ENCODE data around the gene TTLL11.
"Not testable (repeated sequence)": the region's sequence is repeated elsewhere in the genome, so short reads cannot be mapped to it uniquely, and the experiment has no call there.

The TTLL11 gene

DNA sequence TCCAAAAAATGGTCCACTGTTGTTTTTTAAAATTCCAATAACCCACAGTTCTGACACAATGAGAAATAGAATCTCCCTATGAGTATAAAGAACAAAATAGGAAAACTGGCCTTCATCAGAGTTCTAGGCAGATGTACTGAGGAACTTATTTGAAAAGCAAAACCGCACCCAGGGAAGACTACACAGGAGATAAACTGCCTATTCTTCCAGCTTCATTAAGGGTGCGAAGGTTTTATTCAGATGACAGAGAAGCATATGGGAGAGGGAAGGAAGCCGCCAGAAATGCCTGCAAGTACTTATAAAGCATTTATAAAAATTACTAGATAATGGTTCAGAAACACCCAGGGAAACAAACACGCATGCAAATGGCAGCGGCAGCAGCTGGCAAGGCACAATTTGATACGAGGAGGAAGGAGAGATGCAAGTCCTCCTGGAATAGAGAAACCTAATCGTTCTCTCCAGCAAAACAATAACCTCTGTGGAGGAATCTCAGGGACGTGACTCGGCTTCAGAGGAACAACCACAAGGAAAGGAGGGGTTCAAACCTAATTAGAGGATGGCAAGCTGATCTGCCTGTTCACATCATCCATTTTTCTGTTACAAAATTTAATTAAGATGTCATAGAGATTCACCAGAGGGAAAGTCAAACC lies 9.0 kb downstream of the TTLL11 start:
- no peak for DNase-seq (ENCODE audit: low spot score)

DNA sequence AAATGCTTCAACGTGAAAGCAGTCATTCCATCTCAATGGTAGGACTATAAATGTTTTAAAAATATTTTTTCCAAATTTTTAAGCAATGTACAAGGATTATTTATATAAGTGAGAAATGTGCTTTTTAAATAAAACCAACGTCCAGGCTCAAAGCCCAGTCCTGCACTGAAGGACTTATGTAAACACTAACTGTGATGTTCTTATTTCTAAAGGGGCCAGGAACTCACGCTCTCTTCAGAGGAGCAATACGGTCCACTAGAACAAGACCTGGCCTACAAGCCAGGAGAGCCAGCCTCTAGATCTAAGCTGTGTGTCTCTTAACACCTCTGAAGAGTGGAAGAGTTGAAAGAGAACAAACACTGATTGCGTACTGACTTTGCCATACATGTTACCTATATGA lies 12.1 kb downstream of the TTLL11 start:
- no peak for DNase-seq (ENCODE audit: low spot score)

DNA sequence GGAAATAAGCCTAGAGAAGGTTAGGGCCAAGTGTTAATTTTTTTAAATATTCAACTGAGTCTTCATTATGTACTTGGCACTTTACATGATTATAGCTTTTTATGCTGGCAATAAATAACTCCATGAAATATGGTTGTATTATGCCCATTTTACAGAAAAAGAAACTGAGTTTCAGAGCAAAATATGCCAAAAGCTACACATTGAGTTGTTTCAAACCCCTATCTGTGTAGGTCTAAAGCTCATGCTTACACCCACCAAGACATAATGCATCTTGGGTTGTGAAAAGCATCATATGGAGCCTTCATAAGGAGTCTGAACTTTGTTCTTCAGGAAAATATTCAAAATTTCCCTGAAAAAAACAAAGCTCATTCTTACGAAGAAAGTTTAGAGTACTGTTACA lies 14.6 kb downstream of the TTLL11 start:
- DNase-seq (ENCODE audit: low spot score), result no peak

- no peak for DNase-seq (ENCODE audit: low spot score)
Measured at GRCh38 chr9:122076773-122077172, 16.3 kb downstream of the TTLL11 start.

- no peak for DNase-seq (ENCODE audit: low spot score)
Measured at GRCh38 chr9:122076117-122076516, 17.0 kb downstream of the TTLL11 start.

GRCh38 chr9:122075135-122076030 lies 17.7 kb downstream of the TTLL11 start:
- DNase-seq (ENCODE audit: low spot score), result no peak

- no peak for DNase-seq (ENCODE audit: low spot score)
Measured at GRCh38 chr9:122071715-122072114, 21.4 kb downstream of the TTLL11 start.

DNA sequence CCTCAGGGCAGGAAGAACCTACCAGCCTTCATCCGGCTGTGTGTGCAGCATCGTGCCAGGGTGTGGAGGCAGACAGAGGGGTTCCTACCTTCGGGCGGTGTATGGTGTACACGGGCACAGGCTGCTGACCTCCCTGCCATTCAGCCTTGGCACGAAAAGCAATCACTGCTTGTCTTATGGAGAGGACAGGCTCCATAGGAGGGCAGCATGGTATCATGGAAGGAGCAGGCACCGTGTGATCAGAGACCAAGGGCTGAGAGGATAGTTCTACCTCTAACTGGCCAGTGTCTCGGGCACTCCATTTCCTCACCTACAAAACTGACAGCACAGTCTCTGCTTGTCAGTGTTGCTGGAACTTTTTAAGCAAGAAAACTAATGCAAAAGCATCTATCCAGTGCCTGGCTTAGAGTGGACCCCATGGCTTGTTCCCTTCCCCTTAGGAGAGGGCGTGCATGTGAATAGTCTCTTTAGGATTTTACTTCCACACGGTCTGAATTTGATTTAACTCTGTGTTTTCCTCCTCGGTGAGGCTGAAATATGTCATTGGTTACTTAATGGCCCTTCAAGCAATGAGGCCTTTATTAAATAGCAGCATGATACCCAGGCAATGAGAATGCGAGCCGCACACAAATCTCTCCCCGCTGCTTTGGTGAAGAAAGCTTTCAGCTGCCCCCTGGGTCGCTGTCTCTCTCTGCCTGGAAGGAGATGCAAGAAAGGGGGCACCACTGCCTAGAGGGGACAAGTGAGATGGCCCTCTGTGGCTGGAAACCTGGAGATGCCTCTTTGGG lies 22.2 kb downstream of the TTLL11 start:
- no peak for DNase-seq (ENCODE audit: low spot score)

GRCh38 chr9:122066680-122067079 lies 26.4 kb downstream of the TTLL11 start:
- not testable (repeated sequence) for DNase-seq (ENCODE audit: low spot score)

GRCh38 chr9:122065923-122066629 lies 27.0 kb downstream of the TTLL11 start:
- no peak for DNase-seq (ENCODE audit: low spot score)

- DNase-seq (ENCODE audit: low spot score), result no peak
Measured at GRCh38 chr9:122060481-122060880, 32.6 kb downstream of the TTLL11 start.

DNA sequence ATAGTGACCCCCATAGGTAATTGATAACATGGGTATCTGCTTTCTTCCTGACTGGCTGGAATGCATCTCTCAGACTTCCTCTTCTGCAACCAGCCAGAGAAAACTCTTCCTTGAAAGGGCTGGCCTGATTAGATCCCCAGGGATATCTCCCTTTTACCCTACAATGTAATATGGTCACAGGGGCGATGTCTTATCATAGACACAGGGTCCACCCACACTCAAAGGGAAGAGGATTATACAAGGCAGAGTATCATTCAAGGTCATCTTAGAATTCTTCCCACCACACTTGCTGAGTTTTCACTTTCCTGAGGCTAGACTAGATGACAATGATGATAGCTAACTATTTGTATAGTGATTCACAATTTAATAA lies 33.2 kb downstream of the TTLL11 start:
- DNase-seq (ENCODE audit: low spot score), result no peak

DNA sequence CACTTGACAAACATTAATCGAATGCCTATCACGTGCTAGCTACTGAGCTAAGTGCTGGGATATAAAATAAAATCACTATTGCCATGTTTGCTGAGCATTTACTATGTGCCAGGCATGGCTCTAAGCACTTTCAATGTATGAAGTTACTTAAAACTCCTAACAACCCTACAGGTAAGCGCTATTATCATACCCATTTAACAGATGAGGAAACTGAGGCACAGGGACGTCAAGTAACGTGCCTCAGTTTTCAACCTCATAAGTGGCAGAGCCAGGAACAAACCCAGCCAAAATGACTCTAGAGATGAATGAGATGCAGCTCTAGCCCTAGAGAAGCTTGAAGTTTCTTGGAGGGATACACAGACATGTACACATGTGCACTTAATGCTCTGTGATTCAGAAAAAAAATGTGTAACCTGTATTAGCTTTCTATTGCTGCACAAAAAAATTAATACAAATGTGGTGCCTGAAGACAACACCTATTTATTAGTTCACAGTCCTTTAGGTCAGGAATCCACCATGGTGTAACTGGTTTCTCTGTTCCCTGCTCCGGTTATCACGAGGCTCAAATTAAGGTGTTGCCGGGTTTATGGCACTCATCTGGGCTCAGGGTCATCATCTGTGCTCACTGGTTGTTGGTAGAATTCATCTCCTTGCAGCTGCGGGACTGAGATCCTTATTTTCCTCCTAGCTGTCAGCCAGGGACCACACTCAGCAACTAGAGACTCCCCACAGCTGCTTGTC lies 33.7 kb downstream of the TTLL11 start:
- DNase-seq (ENCODE audit: low spot score), result no peak

DNA sequence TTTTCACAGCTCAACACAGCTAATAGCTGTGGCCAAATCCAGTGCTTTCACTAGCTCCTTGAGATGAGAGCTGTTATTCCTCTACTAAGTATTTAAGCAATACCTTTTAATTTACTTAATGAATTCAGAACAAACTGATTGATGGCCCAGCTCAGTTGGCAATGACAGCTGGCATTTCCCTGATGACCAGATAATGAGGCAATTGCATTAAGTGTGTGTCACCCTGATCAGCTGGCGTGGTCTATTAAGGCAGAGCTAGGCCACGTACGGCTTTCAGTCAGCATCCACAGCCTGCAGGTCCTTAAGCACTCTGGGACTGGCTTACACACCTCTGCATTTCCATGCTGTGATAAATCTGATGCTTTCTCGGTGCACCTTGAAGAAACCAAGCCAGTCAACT lies 34.4 kb downstream of the TTLL11 start:
- no peak for DNase-seq (ENCODE audit: low spot score)

DNA sequence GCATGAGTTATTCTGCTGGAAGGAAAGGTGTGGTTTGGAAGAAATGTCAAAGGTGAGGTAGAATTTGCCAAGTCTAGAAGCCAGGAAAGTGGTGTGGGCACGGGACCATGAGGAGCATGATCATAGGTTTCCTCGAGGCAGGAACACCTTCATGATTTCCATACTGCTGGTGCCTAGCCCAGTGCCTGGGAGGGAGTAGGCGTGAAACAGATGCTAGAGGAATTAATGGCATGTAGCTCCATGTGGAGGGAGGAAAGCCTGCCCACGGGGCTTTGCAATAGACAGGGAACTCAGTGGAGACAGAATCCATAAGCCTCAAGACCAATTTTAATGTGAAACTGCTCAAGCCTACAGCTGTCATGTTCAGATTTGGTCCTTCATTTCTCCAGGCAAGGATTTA lies 35.1 kb downstream of the TTLL11 start:
- no peak for DNase-seq (ENCODE audit: low spot score)

- no peak for DNase-seq (ENCODE audit: low spot score)
Measured at GRCh38 chr9:122057211-122057610, 35.9 kb downstream of the TTLL11 start.

GRCh38 chr9:122056484-122056883 lies 36.6 kb downstream of the TTLL11 start:
- DNase-seq (ENCODE audit: low spot score), result peak; percentile 79

GRCh38 chr9:122055701-122056100 lies 37.4 kb downstream of the TTLL11 start:
- DNase-seq (ENCODE audit: low spot score), result no peak

- DNase-seq (ENCODE audit: low spot score), result no peak
Measured at GRCh38 chr9:122053567-122054350, 39.3 kb downstream of the TTLL11 start.

DNA sequence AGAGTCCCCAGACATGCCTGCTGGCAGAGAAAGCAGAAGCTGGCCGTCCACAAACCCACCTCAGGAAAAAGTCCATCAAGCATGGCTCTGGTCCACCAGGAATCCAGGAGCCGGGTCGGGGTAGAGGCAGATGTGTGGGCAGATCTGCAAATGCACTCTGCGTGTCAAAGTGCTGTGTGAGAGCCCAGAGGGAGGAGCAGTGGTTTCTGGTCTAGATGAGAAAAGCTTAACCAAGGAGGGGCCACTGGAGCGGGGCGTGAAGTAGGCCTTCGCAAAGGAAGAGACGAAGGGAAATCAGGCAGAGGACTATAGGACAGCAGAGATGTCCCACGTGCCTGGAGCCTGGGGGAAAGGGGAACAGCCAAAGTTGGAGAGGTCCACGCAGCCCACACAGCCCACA lies 40.0 kb downstream of the TTLL11 start:
- no peak for DNase-seq (ENCODE audit: low spot score)
